ENCODE measurements around the gene GIPC1.

Gene GIPC1

GRCh38 chr19:14494411-14494810, 1.5 kb downstream of the GIPC1 start:
- no peak for DNase-seq (ENCODE audit: low read depth)

- DNase-seq (ENCODE audit: low read depth) = no peak
Observed at GRCh38 chr19:14492756-14493337, 3.1 kb downstream of the GIPC1 start.

- DNase-seq (ENCODE audit: low read depth) = no peak
Observed at GRCh38 chr19:14487370-14488125, 8.4 kb downstream of the GIPC1 start.

GRCh38 chr19:14482172-14482941, 13.6 kb downstream of the GIPC1 start:
- DNase-seq (ENCODE audit: low read depth) = no peak

GRCh38 chr19:14480700-14481079, 15.2 kb downstream of the GIPC1 start:
- DNase-seq (ENCODE audit: low read depth) = no peak

GRCh38 chr19:14479975-14480699, 15.8 kb downstream of the GIPC1 start:
- peak; percentile 64 for DNase-seq (ENCODE audit: low read depth)

GRCh38 chr19:14479309-14479974, 16.5 kb downstream of the GIPC1 start:
- no peak for DNase-seq (ENCODE audit: low read depth)

GRCh38 chr19:14478113-14478545, 17.8 kb downstream of the GIPC1 start:
- no peak for DNase-seq (ENCODE audit: low read depth)

- DNase-seq (ENCODE audit: low read depth) = no peak
Observed at GRCh38 chr19:14477418-14478112, 18.4 kb downstream of the GIPC1 start.

- no peak for DNase-seq (ENCODE audit: low read depth)
Observed at GRCh38 chr19:14476673-14477401, 19.1 kb downstream of the GIPC1 start.

- no peak for DNase-seq (ENCODE audit: low read depth)
Observed at GRCh38 chr19:14476327-14476672, 19.6 kb downstream of the GIPC1 start.

GRCh38 chr19:14475251-14476073, 20.5 kb downstream of the GIPC1 start, which contains the start of gene PTGER1:
Gene PTGER1, minus strand, starts transcription at chr19:14475354. Its CDS starts 1,034 bp downstream, at chr19:14474320.
- DNase-seq (ENCODE audit: low read depth) = no peak

GRCh38 chr19:14474827-14475226, 21.1 kb downstream of the GIPC1 start:
- no peak for DNase-seq (ENCODE audit: low read depth)

- DNase-seq (ENCODE audit: low read depth) = no peak
Observed at GRCh38 chr19:14473978-14474578, 21.8 kb downstream of the GIPC1 start.

- no peak for DNase-seq (ENCODE audit: low read depth)
Observed at GRCh38 chr19:14473073-14473977, 22.6 kb downstream of the GIPC1 start.

- peak; percentile 78 for DNase-seq (ENCODE audit: low read depth)
Observed at GRCh38 chr19:14472202-14472938, 23.6 kb downstream of the GIPC1 start.

- no peak for DNase-seq (ENCODE audit: low read depth)
Observed at GRCh38 chr19:14471436-14472187, 24.3 kb downstream of the GIPC1 start.

Data from activated T-cell treated with anti-CD3 and anti-CD28 coated beads for 24 hours (primary cell).